WTC11 (cell line): ENCODE measurements around the gene CASKIN2.

Source experiments
- ZNF232 ChIP-seq: sonication (generic); formaldehyde crosslinking; IDR thresholded peaks from 2 replicates; pipeline ENCODE4 v1.8.0; 2022; ENCODE audit warnings: mild to moderate bottlenecking, missing genetic modification reagents
- ZNF671 ChIP-seq: fragments of 250-450 bp; sonication (Bioruptor Pico); IDR thresholded peaks from 2 replicates; pipeline ENCODE4 v1.8.0; 2021; ENCODE audit warnings: mild to moderate bottlenecking
- TF ChIP-seq, protein P1 (sequence below): fragments of 200-600 bp; IDR thresholded peaks from 2 replicates; pipeline ENCODE4 v1.8.0; 2022; ENCODE audit warnings: antibody characterized with exemption
- TF ChIP-seq, protein P2 (sequence below): sonication (generic); formaldehyde crosslinking; IDR thresholded peaks from 2 replicates; pipeline ENCODE4 v1.8.1; 2023; ENCODE audit warnings: mild to moderate bottlenecking, missing genetic modification reagents, moderate library complexity
- TF ChIP-seq, protein P3 (sequence below): sonication (generic); formaldehyde crosslinking; conservative IDR thresholded peaks from 2 replicates; pipeline ENCODE4 v1.8.1; 2023; ENCODE audit warnings: mild to moderate bottlenecking, low read depth, missing genetic modification reagents, moderate library complexity
- TF ChIP-seq, protein P4 (sequence below): sonication (generic); formaldehyde crosslinking; IDR thresholded peaks from 2 replicates; pipeline ENCODE4 v1.8.1; 2022; ENCODE audit warnings: low read depth, missing genetic modification reagents, borderline replicate concordance

DNA sequence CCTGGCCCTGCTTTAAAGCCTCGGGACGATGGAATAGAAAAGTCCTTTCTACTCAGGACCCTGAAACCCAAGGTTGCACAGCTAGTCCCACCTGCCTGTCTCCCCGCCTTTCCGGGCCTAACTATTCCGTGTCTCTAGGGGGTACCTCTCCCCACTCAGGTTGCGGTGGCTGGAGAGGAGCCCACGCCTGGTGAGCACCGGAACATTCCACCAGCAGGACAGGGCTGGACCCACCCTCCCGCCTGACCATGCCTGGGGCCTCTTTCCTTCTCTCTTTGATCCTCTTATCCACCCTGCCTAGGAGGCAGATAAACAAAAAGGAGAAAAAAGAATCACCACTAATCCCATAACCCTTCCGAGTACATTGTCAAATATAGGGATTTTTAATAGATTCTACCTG is 21.0 kb upstream of the CASKIN2 start:
- TF ChIP-seq ZNF232 (no peak), ZNF671 (CRISPR knock-in tag) (no peak)
- TF ChIP-seq, protein P1, sequence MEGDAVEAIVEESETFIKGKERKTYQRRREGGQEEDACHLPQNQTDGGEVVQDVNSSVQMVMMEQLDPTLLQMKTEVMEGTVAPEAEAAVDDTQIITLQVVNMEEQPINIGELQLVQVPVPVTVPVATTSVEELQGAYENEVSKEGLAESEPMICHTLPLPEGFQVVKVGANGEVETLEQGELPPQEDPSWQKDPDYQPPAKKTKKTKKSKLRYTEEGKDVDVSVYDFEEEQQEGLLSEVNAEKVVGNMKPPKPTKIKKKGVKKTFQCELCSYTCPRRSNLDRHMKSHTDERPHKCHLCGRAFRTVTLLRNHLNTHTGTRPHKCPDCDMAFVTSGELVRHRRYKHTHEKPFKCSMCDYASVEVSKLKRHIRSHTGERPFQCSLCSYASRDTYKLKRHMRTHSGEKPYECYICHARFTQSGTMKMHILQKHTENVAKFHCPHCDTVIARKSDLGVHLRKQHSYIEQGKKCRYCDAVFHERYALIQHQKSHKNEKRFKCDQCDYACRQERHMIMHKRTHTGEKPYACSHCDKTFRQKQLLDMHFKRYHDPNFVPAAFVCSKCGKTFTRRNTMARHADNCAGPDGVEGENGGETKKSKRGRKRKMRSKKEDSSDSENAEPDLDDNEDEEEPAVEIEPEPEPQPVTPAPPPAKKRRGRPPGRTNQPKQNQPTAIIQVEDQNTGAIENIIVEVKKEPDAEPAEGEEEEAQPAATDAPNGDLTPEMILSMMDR: no peak
- TF ChIP-seq, protein P2, sequence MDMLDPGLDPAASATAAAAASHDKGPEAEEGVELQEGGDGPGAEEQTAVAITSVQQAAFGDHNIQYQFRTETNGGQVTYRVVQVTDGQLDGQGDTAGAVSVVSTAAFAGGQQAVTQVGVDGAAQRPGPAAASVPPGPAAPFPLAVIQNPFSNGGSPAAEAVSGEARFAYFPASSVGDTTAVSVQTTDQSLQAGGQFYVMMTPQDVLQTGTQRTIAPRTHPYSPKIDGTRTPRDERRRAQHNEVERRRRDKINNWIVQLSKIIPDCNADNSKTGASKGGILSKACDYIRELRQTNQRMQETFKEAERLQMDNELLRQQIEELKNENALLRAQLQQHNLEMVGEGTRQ: no peak
- TF ChIP-seq, protein P3, sequence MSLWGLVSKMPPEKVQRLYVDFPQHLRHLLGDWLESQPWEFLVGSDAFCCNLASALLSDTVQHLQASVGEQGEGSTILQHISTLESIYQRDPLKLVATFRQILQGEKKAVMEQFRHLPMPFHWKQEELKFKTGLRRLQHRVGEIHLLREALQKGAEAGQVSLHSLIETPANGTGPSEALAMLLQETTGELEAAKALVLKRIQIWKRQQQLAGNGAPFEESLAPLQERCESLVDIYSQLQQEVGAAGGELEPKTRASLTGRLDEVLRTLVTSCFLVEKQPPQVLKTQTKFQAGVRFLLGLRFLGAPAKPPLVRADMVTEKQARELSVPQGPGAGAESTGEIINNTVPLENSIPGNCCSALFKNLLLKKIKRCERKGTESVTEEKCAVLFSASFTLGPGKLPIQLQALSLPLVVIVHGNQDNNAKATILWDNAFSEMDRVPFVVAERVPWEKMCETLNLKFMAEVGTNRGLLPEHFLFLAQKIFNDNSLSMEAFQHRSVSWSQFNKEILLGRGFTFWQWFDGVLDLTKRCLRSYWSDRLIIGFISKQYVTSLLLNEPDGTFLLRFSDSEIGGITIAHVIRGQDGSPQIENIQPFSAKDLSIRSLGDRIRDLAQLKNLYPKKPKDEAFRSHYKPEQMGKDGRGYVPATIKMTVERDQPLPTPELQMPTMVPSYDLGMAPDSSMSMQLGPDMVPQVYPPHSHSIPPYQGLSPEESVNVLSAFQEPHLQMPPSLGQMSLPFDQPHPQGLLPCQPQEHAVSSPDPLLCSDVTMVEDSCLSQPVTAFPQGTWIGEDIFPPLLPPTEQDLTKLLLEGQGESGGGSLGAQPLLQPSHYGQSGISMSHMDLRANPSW (CRISPR knock-in tag): no peak
- TF ChIP-seq, protein P4, sequence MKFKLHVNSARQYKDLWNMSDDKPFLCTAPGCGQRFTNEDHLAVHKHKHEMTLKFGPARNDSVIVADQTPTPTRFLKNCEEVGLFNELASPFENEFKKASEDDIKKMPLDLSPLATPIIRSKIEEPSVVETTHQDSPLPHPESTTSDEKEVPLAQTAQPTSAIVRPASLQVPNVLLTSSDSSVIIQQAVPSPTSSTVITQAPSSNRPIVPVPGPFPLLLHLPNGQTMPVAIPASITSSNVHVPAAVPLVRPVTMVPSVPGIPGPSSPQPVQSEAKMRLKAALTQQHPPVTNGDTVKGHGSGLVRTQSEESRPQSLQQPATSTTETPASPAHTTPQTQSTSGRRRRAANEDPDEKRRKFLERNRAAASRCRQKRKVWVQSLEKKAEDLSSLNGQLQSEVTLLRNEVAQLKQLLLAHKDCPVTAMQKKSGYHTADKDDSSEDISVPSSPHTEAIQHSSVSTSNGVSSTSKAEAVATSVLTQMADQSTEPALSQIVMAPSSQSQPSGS (CRISPR knock-in tag): no peak
